Right ventricle myocardium inferior (tissue), 1 donor: ENCODE data around the gene SMYD3. TPM values are rescaled to one million over a fixed set of nuclear protein-coding genes. Genes with fewer than 3 reads are reported as not detected.
A peak's percentile ranks its signal among the peaks of the same experiment; 100 is the strongest.

Experiments
- ATAC-seq: fragments of 200-7000 bp; cut with Tn5 transposase; one replicate; pipeline ENCODE4 v1.9.1; 2020; ENCODE audit warnings: mild to moderate bottlenecking, moderate library complexity
- DNase-seq: peaks from one replicate; pipeline ENCODE4 v3.0.0; 2021; ENCODE audit errors: missing footprints
- intact Hi-C: fragments of 100-400 bp; cut with DNase I; formaldehyde crosslinking; loops from one replicate; pipeline ENCODE4 v1.11.0; 2022
- total RNA-seq: library from RNA; stranded (reverse); fragmentation: NEBNext Ultra II Directional; extraction: Animal tissue kit (Norgen Biotek cat#: 25700); gene quantifications from one replicate; pipeline ENCODE4 v1.2.1, GENCODE V29; 2021
- donor health status: DM: no; HTN: yes; CAD: no; lungs with severe emphysema.

The SMYD3 gene
- total RNA-seq, 1 donor from 2014 or later = 8.8 TPM

DNA sequence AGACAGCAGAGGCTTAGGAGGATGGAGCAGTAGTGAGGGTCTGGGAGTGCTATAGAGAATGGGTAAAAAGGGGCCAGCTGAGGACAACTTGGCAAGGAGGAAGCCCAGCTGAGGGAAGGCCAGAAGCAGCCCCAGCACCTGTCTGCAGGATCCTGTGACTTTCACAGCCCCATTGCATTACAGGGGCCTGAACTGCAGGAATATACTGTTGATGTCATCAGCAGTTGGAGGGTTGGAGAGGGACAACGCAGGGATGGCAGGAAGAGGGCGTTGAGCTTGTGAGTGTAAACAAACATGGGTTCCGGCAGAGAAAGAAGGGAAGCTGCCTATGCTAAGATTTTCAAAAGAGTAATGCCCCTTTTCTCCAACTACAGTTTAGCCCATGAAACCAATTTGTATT lies 628.5 kb downstream of the SMYD3 start:
- no peak for ATAC-seq
- intact Hi-C loops = loop anchor here (5.0 kb wide), 1 partner anchor 119 kb away; no protein-coding TSS in a partner anchor
- no peak for DNase-seq

GRCh38 chr1:245877976-245878375 lies 629.1 kb downstream of the SMYD3 start:
- no peak for DNase-seq
- no peak for ATAC-seq
- intact Hi-C loops = loop anchor here (5.0 kb wide), 1 partner anchor 119 kb away; no protein-coding TSS in a partner anchor

DNA sequence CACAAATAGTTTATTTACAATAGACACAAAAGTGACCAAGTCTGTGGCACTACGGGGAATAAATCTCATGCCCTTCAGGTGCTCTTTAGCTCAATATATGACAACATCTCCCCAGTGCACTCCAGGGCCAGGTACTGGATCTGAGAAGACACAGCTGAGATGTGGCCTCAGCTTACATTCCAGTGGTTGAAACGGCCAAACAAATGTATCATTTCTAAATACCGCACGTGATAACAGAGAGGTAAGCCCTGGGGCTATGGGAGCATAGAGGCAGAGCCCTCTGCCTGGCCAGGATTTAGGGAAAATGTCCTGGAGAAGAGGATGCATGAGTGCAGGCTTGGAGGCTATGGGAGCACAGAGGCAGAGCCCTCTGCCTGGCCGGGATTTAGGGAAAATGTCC lies 630.5 kb downstream of the SMYD3 start:
- ATAC-seq (no peak), DNase-seq (no peak)
- intact Hi-C loops = loop anchor here (5.0 kb wide), 1 partner anchor 121 kb away; no protein-coding TSS in a partner anchor

GRCh38 chr1:245875581-245876261 lies 631.4 kb downstream of the SMYD3 start:
- ATAC-seq (no peak), DNase-seq (no peak)
- intact Hi-C loops = loop anchor here (5.0 kb wide), 1 partner anchor 122 kb away; no protein-coding TSS in a partner anchor

DNA sequence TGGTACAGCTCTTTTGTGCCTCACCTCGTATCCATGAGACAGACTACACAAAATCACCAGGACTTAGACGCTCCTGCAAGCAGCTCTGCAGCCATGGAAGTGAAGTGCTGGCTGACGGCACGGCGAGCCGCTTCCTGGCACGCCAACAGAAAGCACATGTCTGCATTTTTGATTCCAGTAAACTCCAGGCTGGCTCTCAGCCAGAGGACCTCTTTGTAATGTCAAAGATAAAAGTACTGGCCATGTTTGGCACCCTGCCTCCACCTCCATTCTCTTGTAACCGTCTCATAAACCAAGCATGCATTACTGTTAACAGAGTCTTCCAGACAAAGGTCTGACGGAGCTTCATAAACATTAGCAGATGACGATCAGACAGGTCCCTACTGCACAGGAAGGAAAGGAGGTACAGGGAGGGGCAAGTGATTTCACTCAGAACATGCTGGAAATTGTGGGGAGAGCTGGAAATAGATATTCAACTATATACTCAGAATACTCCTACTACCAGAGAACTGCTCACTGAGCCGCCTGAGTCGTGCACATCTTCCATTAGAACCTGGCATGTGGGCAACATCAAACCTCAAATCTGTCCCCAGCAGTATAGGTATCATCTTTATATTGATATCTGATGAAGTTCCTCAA lies 632.0 kb downstream of the SMYD3 start:
- DNase-seq (peak; percentile 79), ATAC-seq (peak; percentile 84)
- intact Hi-C loops = loop anchor here (5.0 kb wide), 1 partner anchor 122 kb away; no protein-coding TSS in a partner anchor

GRCh38 chr1:245873883-245874671 lies 633.0 kb downstream of the SMYD3 start:
- ATAC-seq (no peak), DNase-seq (no peak)
- intact Hi-C loops = no loop called here

GRCh38 chr1:245873068-245873467 lies 634.0 kb downstream of the SMYD3 start:
- intact Hi-C loops = no loop called here
- DNase-seq (no peak), ATAC-seq (no peak)

GRCh38 chr1:245872475-245872874 lies 634.6 kb downstream of the SMYD3 start:
- DNase-seq (no peak), ATAC-seq (no peak)
- intact Hi-C loops = no loop called here

GRCh38 chr1:245871915-245872314 lies 635.2 kb downstream of the SMYD3 start:
- intact Hi-C loops = no loop called here
- no peak for DNase-seq
- ATAC-seq = no peak

DNA sequence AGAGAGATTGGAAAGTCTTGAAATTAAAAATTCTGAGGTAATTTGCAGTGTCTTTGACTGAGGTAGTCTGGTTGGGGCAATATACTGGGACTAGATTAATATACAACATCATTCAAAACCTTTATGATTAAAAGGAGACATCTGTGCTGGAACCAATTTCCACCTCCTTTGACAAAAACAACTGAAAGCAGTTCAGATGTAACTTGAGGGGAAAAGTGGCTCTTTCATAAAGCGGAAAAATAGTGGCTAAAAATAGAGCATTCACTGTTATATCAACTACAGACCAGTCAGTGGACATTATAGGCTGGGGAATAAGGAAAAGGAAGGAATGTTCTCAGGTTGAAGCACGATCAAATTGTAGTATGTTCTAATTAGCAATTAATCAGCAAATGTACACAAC lies 635.9 kb downstream of the SMYD3 start:
- intact Hi-C loops = no loop called here
- DNase-seq = no peak
- ATAC-seq = no peak

DNA sequence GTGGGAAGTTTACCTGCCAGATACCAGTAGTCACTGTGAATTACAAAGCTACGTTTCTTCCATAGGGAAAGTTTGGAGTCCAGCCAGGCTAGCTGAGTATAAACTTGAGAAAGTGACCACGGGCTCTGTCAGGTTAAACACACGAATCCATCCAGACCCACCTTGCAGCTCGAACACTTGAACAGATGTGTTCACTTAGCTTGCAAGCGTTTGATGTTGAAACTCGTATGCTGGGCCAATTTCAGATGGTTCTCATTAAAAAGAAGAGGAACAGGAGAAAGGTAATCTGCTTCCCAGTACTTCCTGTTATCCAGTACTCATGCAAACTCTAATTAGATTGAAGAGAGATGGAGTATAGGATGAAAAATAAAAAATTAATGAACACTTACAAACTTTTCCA lies 636.4 kb downstream of the SMYD3 start:
- DNase-seq (no peak), ATAC-seq (no peak)
- intact Hi-C loops = no loop called here

DNA sequence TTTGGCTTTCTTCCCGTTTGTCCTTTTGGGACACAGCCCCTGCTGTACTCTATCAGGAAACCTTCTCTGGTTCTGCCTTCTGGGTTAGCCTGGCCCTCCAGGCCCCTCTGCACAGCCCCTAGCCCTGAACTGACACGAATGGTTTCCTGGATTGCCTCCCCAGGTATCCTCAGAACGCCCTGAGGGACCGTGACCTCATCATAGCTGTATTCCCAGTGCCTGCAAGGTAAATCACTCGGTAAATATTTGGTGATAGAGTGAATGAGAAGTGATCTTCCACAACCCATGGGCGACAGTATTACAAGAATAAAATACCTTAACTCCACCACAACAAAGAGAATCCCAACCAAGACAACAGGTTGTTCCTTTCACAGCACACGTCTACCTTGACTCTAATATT lies 637.2 kb downstream of the SMYD3 start:
- ATAC-seq (no peak), DNase-seq (no peak)
- intact Hi-C loops = no loop called here

GRCh38 chr1:245867738-245868137 lies 639.3 kb downstream of the SMYD3 start:
- intact Hi-C loops = no loop called here
- ATAC-seq (peak; percentile 31), DNase-seq (no peak)

- intact Hi-C loops = no loop called here
- ATAC-seq = no peak
- no peak for DNase-seq
These were observed 642.2 kb downstream of the SMYD3 start for GRCh38 chr1:245864872-245865271.

- ATAC-seq (no peak), DNase-seq (no peak)
- intact Hi-C loops = no loop called here
These were observed 643.4 kb downstream of the SMYD3 start for GRCh38 chr1:245863566-245864184.

- intact Hi-C loops = no loop called here
- DNase-seq (no peak), ATAC-seq (no peak)
These were observed 644.1 kb downstream of the SMYD3 start for GRCh38 chr1:245862812-245863540.

DNA sequence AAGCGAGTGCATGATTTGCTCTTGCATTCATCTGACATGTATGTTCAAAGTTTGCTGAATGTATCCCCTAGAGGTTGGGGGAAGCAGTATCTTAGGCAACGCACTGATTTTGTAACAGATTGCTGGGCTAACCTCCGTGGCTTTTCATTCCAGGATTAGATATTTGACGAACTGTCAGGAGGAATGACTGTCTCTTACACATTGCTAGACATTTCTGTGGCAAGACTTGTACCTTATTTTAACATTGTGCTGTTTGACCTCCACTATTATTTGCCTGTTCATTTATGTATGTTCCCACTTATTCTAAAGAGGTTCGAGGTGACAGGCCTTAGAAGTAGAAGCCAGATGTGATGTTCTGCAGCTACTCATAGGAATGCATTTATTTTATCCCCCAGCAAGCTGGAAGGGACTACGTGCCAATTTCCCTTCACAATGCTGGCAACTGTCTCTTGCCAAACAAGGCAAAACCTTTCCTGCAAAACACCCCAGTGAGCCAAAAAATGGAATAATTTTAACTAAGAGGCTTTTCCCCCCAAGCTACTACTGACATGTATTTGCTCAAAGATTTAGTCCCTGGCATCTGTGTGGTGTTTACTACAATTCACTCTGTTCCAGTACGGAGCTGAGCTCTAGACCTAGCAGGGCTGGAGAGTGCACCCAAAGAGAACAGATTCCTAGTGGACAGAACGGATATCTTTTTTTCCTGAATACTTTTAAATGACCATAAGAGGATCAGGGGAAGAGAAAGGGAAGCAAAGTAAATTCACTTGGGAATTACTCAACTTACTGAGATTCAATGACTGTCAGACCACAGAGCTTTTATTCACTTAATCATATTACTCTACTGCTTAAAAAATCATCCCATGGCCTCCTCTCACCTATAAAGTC lies 646.2 kb downstream of the SMYD3 start:
- ATAC-seq (peak; percentile 24), DNase-seq (no peak)
- intact Hi-C loops = no loop called here
